Activated naive CD8-positive, alpha-beta T cell (primary cell): ENCODE results near the gene ARL16.

Experiments
- H3K27ac Mint-ChIP-seq: one replicate; pipeline ENCODE4 v1.8.0; 2021; ENCODE audit warnings: mixed read lengths
- H3K27me3 Mint-ChIP-seq: one replicate; pipeline ENCODE4 v1.8.0; 2021; ENCODE audit warnings: mixed read lengths
- H3K36me3 Mint-ChIP-seq: one replicate; pipeline ENCODE4 v1.8.0; 2021; ENCODE audit warnings: mixed read lengths
- H3K4me1 Mint-ChIP-seq: one replicate; pipeline ENCODE4 v1.8.0; 2021; ENCODE audit warnings: low read depth, mixed read lengths
- H3K4me3 Mint-ChIP-seq: one replicate; pipeline ENCODE4 v1.8.0; 2021; ENCODE audit warnings: mild to moderate bottlenecking, mixed read lengths
- H3K9me3 Mint-ChIP-seq: one replicate; pipeline ENCODE4 v1.8.0; 2021; ENCODE audit warnings: low read depth, mixed read lengths

ARL16 gene

GRCh38 chr17:81635973-81636504 lies 47.6 kb downstream of the ARL16 start:
- peak overlapping the region; percentile 94 for H3K27ac Mint-ChIP-seq
- H3K4me1 Mint-ChIP-seq: peaks cover 25% of the 10 kb centered on the region
- no peaks in the 10 kb centered on the region for H3K27me3 Mint-ChIP-seq
- peak overlapping the region; percentile 98 for H3K4me3 Mint-ChIP-seq
- peaks cover 2% of the 10 kb centered on the region for H3K36me3 Mint-ChIP-seq
- no peaks in the 10 kb centered on the region for H3K9me3 Mint-ChIP-seq

GRCh38 chr17:81635431-81635830 lies 48.2 kb downstream of the ARL16 start:
- Mint-ChIP-seq H3K9me3 (no peaks in the 10 kb centered on the region), H3K4me1 (peaks cover 25% of the 10 kb centered on the region), H3K4me3 (peak overlapping the region; percentile 98), H3K27ac (peak overlapping the region; percentile 58), H3K27me3 (no peaks in the 10 kb centered on the region), H3K36me3 (peaks cover 2% of the 10 kb centered on the region)

GRCh38 chr17:81631482-81631881 lies 52.1 kb downstream of the ARL16 start:
- Mint-ChIP-seq H3K27ac (no peak overlapping the region), H3K4me3 (no peak overlapping the region), H3K36me3 (peaks cover 6% of the 10 kb centered on the region), H3K27me3 (no peaks in the 10 kb centered on the region), H3K9me3 (no peaks in the 10 kb centered on the region), H3K4me1 (peaks cover 24% of the 10 kb centered on the region)
